Upper lobe of left lung (tissue), 6 donors: Measurements from ENCODE around the gene BPNT1. TPM values are rescaled to one million over a fixed set of nuclear protein-coding genes. Genes with fewer than 3 reads are reported as not detected.

ENCODE experiments used
- ATAC-seq, 2 donors: fragments of 200-7000 bp; cut with Tn5 transposase; one replicate each; pipeline ENCODE4 v1.9.1; 2022; ENCODE audit warnings: mild to moderate bottlenecking in 2 of 2, moderate library complexity in 2 of 2; ENCODE audit not compliant: low FRiP score in 2 of 2
- DNase-seq, 2 donors: peaks; one replicate each; pipeline ENCODE4 v3.0.0-alpha.2; 2019 to 2020
- H3K27ac ChIP-seq, 4 donors: fragments of 200-600 bp; sonication (generic); one replicate each; pipeline ENCODE4 v1.5.1; 2016 to 2019
- H3K27me3 ChIP-seq, 4 donors: fragments of 200-600 bp; sonication (generic); one replicate each; pipeline ENCODE4 v1.5.1; 2017 to 2019
- H3K36me3 ChIP-seq, 4 donors: fragments of 200-600 bp; sonication (generic); one replicate each; pipeline ENCODE4 v1.5.1; 2016 to 2019
- H3K4me1 ChIP-seq, 4 donors: fragments of 200-600 bp; sonication (generic); one replicate each; pipeline ENCODE4 v1.5.1; 2018 to 2019
- H3K4me3 ChIP-seq, 4 donors: fragments of 200-600 bp; sonication (generic); one replicate each; pipeline ENCODE4 v1.5.1; 2017 to 2019; ENCODE audit warnings: mild to moderate bottlenecking in 2 of 4, moderate library complexity in 1 of 4
- H3K9me3 ChIP-seq, 4 donors: fragments of 200-600 bp; sonication (generic); one replicate each; pipeline ENCODE4 v1.5.1; 2018 to 2019
- CTCF ChIP-seq, 6 experiments: fragments of 450-650 bp in 4 of 6; fragments of 200-600 bp in 2 of 6; sonication (generic) in 2 of 6; IDR thresholded peaks; one replicate each; pipeline ENCODE4 v1.5.1; 2016 to 2019; ENCODE audit warnings: antibody characterized with exemption in 6 of 6
- EP300 ChIP-seq, 4 donors: sonication (generic); formaldehyde crosslinking; IDR thresholded peaks; one replicate each; pipeline ENCODE4 v1.5.1; 2017; ENCODE audit warnings: antibody characterized with exemption in 4 of 4, control low read depth in 2 of 4
- POLR2A ChIP-seq, 4 donors: fragments of 450-650 bp; IDR thresholded peaks; one replicate each; pipeline ENCODE4 v1.5.1; 2016 to 2017; ENCODE audit warnings: antibody characterized with exemption in 4 of 4, mild to moderate bottlenecking in 2 of 4
- POLR2AphosphoS5 ChIP-seq, 2 donors: sonication (generic); formaldehyde crosslinking; IDR thresholded peaks; one replicate each; pipeline ENCODE4 v1.5.1; 2017; ENCODE audit warnings: antibody characterized with exemption in 2 of 2
- WGBS, 2 donors: methylation state at CpG; one replicate each; pipeline ENCODE4 v1.1.5; 2017 to 2018; 5-methylcytosine and 5-hydroxymethylcytosine counted together
- total RNA-seq, 6 donors: library from RNA; depleted of rRNA in 4 of 6; stranded (reverse); fragments of >200 nt in 4 of 6; gene quantifications; one replicate each; pipeline versions ENCODE4 v1.1.0 to v1.2.1, GENCODE V29; 2016 to 2021
- donor health status: DM: no; HTN: no; CAD: no; lungs with moderate emphysema.
- donor health status: DM: no; HTN: yes; CAD: no; lungs with severe emphysema.

BPNT1 gene
- total RNA-seq, 6 donors from 2014 or later = 14.7 to 23.9 (median 21.7) TPM

GRCh38 chr1:220077887-220078286 lies 11.7 kb downstream of the BPNT1 start:
- H3K4me3 ChIP-seq = no peak overlapping the region
- DNase-seq = no peak
- no peaks in the 10 kb centered on the region for H3K27me3 ChIP-seq
- H3K36me3 ChIP-seq = peaks cover 3 to 19% (median 11%) of the 10 kb centered on the region in 4 donors
- H3K4me1 ChIP-seq = no peaks in the 10 kb centered on the region
- ATAC-seq = no peak
- H3K27ac ChIP-seq = no peak overlapping the region
- TF ChIP-seq POLR2AphosphoS5 (IDR thresholded peaks at IDR 0.05) = no peak
- TF ChIP-seq POLR2A (IDR thresholded peaks at IDR 0.05) = no peak
- TF ChIP-seq CTCF (IDR thresholded peaks at IDR 0.05) = no peak
- no peak for TF ChIP-seq EP300 (IDR thresholded peaks at IDR 0.05)
- WGBS, 2 donors = 95 to 96% methylated on average over 3 of the region's 3 CpGs
- no peaks in the 10 kb centered on the region for H3K9me3 ChIP-seq

GRCh38 chr1:220076861-220077762 lies 12.5 kb downstream of the BPNT1 start:
- Histone ChIP-seq H3K27me3 (no peaks in the 10 kb centered on the region), H3K36me3 (peaks cover 11 to 27% (median 18%) of the 10 kb centered on the region in 4 donors), H3K4me1 (no peaks in the 10 kb centered on the region), H3K27ac (no peak overlapping the region), H3K9me3 (no peaks in the 10 kb centered on the region), H3K4me3 (no peak overlapping the region)
- WGBS, 2 donors = 96 to 99% methylated on average over 4 of the region's 4 CpGs
- DNase-seq (no peak), ATAC-seq (no peak)
- TF ChIP-seq CTCF (IDR thresholded peaks at IDR 0.05) = no peak
- TF ChIP-seq POLR2AphosphoS5 (IDR thresholded peaks at IDR 0.05) = no peak
- TF ChIP-seq EP300 (IDR thresholded peaks at IDR 0.05) = no peak
- no peak for TF ChIP-seq POLR2A (IDR thresholded peaks at IDR 0.05)

GRCh38 chr1:220067269-220068204 lies 22.1 kb downstream of the BPNT1 start:
- WGBS, 2 donors = 95 to 98% methylated on average over 3 of the region's 3 CpGs
- Histone ChIP-seq H3K4me3 (no peak overlapping the region), H3K4me1 (no peaks in the 10 kb centered on the region), H3K27me3 (no peaks in the 10 kb centered on the region), H3K9me3 (no peaks in the 10 kb centered on the region), H3K27ac (no peak overlapping the region), H3K36me3 (peaks cover 4 to 67% (median 35%) of the 10 kb centered on the region in 4 donors)
- no peak for TF ChIP-seq CTCF (IDR thresholded peaks at IDR 0.05)
- TF ChIP-seq POLR2A (IDR thresholded peaks at IDR 0.05) = no peak
- TF ChIP-seq POLR2AphosphoS5 (IDR thresholded peaks at IDR 0.05) = no peak
- no peak for TF ChIP-seq EP300 (IDR thresholded peaks at IDR 0.05)
- DNase-seq = no peak
- no peak for ATAC-seq

GRCh38 chr1:220062629-220063028 lies 27.0 kb downstream of the BPNT1 start:
- no peak overlapping the region for H3K27ac ChIP-seq
- H3K36me3 ChIP-seq = peaks cover 0 to 72% (median 26%) of the 10 kb centered on the region in 4 donors
- DNase-seq = no peak

More at GRCh38 chr1:220062629-220063028, 27.0 kb downstream of the BPNT1 start:
- TF ChIP-seq POLR2A (IDR thresholded peaks at IDR 0.05) = no peak
- TF ChIP-seq CTCF (IDR thresholded peaks at IDR 0.05) = no peak
- TF ChIP-seq EP300 (IDR thresholded peaks at IDR 0.05) = no peak
- no peak for TF ChIP-seq POLR2AphosphoS5 (IDR thresholded peaks at IDR 0.05)
- no peak for ATAC-seq
- WGBS, 2 donors = 96% methylated on average over 6 of the region's 6 CpGs
- no peaks in the 10 kb centered on the region for H3K4me1 ChIP-seq
- no peak overlapping the region for H3K4me3 ChIP-seq
- H3K27me3 ChIP-seq = no peaks in the 10 kb centered on the region
- no peaks in the 10 kb centered on the region for H3K9me3 ChIP-seq
